Immature natural killer cell (primary cell): Measurements from ENCODE around the gene PLXNB1. TPM values are rescaled to one million over a fixed set of nuclear protein-coding genes. Genes with fewer than 3 reads are reported as not detected.

ENCODE experiments used
- DNase-seq, 3 donors: peaks; one replicate each; pipeline ENCODE4 v3.0.0; 2022; ENCODE audit warnings: mixed read lengths in 1 of 3
- H3K27ac Mint-ChIP-seq, 6 donors: one replicate each; pipeline ENCODE4 v1.8.0; 2020; ENCODE audit warnings: mixed read lengths in 6 of 6, mild to moderate bottlenecking in 5 of 6, inconsistent platforms in 4 of 6, moderate library complexity in 3 of 6
- H3K27me3 Mint-ChIP-seq, 3 donors: one replicate each; pipeline ENCODE4 v1.8.0; 2020 to 2021; ENCODE audit warnings: low read depth in 3 of 3, mild to moderate bottlenecking in 3 of 3, mixed read lengths in 3 of 3, moderate library complexity in 3 of 3, inconsistent platforms in 1 of 3
- H3K36me3 Mint-ChIP-seq, 3 donors: one replicate each; pipeline ENCODE4 v1.8.0; 2020; ENCODE audit warnings: mixed read lengths in 3 of 3, inconsistent platforms in 2 of 3, mild to moderate bottlenecking in 2 of 3
- H3K4me1 Mint-ChIP-seq, 2 donors: one replicate each; pipeline ENCODE4 v1.8.0; 2020; ENCODE audit warnings: inconsistent platforms in 2 of 2, mild to moderate bottlenecking in 2 of 2, mixed read lengths in 2 of 2, moderate library complexity in 1 of 2
- H3K4me3 Mint-ChIP-seq, 5 donors: one replicate each; pipeline ENCODE4 v1.8.0; 2020; ENCODE audit warnings: mild to moderate bottlenecking in 5 of 5, mixed read lengths in 5 of 5, inconsistent platforms in 3 of 5, moderate library complexity in 3 of 5
- H3K9me3 Mint-ChIP-seq, 6 donors: one replicate each; pipeline ENCODE4 v1.8.0; 2020; ENCODE audit warnings: mild to moderate bottlenecking in 6 of 6, mixed read lengths in 6 of 6, inconsistent platforms in 4 of 6, moderate library complexity in 3 of 6
- polyA plus RNA-seq, 3 donors: library from polyadenylated mRNA; unstranded; fragments of 300-500 nt; fragmentation: Illumina TruSeq; gene quantifications; one replicate each; pipeline ENCODE4 v1.2.3, GENCODE V29; 2021

Gene PLXNB1
- polyA plus RNA-seq, 3 donors from 2014 or later: 0.11 to 0.19 TPM; not detected in 1

DNA sequence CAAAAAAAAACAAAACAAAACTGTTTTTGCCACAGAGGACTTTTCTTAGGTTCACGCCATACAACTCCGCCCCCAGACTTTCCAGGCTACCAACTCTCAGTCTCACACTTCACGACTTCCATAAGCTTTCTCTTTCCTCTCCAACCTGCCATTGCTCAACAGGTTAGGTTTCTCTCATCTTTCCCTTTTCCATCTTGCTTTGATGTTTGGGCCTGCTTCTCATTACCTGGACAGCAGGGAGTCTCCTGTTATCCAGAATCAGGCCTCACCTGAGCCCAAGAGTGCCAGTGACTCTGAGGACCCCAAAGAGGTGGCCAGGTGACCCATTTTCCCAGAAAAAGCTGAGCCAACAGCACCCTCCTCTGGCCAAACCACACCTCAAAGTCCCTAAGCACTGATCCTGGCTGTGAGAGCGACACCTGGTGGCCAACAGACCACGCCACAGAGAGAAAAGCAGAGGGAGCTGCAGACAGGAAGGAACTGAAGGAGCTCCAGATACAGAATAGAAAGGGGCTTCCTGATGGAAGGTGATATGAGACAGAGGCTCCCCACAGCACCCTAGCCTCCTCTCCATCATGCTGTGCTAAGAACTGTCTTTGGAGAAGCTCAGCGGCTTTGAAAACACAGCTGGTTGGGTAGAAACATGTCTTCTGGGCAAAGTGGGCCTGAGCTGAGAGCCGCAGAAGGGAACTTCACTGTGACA is 6.0 kb upstream of the PLXNB1 start:
- H3K27ac Mint-ChIP-seq: no peak overlapping the region
- no peak overlapping the region for H3K4me3 Mint-ChIP-seq
- H3K36me3 Mint-ChIP-seq: peaks cover 0 to 7% (median 0%) of the 10 kb centered on the region in 3 donors
- DNase-seq: peak; percentile 79 to 81 (median 79)
- peaks cover 38 to 40% of the 10 kb centered on the region in 2 donors for H3K4me1 Mint-ChIP-seq
- H3K9me3 Mint-ChIP-seq: no peaks in the 10 kb centered on the region
- peaks cover 4 to 7% (median 6%) of the 10 kb centered on the region in 3 donors for H3K27me3 Mint-ChIP-seq

DNA sequence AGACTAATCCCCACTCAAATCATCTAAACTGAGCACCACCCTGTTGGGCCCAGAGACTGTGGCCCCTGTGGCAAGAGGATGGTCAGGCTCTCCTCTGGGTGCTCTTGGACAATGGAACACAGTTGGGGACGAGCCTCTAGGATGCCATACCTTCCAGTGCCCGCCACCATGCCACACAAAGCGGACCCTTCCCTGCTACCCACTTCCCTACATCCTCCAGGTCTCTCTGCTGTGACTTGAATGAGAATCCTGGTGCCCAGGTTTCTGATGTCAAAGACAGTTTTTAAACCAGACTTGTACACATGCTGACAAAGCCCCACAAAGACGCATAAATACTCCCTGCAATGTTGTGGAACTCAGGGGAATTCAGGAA is 5.3 kb upstream of the PLXNB1 start:
- peaks cover 0 to 6% (median 5%) of the 10 kb centered on the region in 3 donors for H3K27me3 Mint-ChIP-seq
- peak overlapping the region in 2 of 6 donors; percentile 42 to 60 for H3K27ac Mint-ChIP-seq
- H3K4me1 Mint-ChIP-seq: peaks cover 31 to 38% of the 10 kb centered on the region in 2 donors
- DNase-seq: no peak
- no peaks in the 10 kb centered on the region for H3K9me3 Mint-ChIP-seq
- H3K36me3 Mint-ChIP-seq: peaks cover 0 to 7% (median 0%) of the 10 kb centered on the region in 3 donors
- H3K4me3 Mint-ChIP-seq: no peak overlapping the region

DNA sequence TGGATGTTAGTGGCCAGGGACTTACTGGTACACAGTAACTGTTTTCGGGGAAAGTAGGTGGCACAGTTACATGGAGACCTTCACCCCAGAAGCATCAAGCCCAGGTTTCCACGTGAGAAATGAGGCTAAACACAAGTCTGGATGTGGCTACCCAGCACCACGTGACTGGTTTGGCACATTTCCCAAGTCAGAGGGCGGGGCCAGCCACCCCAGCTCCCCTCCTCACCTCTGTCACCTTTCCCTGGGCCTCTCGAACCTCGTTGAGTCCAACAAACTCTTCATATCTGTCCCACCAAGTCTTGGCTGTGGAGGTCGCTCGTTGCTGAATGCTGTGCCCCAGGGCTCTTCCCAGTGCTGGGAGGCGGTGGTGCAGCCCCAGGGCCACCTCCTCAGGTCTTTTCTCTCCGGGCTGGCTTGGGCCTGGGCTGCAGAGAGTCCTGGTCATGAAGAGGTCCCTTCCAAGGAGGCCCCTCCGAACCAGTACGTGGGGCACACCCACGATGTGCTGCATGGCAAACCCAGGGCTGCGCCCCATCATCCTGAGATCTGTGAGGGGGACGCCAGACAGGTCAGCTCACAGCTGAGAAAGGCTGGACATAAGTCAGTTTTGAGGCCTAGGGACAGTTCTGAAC is 4.8 kb upstream of the PLXNB1 start:
- peaks cover 26 to 38% of the 10 kb centered on the region in 2 donors for H3K4me1 Mint-ChIP-seq
- no peak overlapping the region for H3K4me3 Mint-ChIP-seq
- DNase-seq: no peak
- no peaks in the 10 kb centered on the region for H3K9me3 Mint-ChIP-seq
- peaks cover 0 to 7% (median 0%) of the 10 kb centered on the region in 3 donors for H3K36me3 Mint-ChIP-seq
- peaks cover 0 to 1% (median under 1%) of the 10 kb centered on the region in 3 donors for H3K27me3 Mint-ChIP-seq
- peak overlapping the region in 2 of 6 donors; percentile 18 to 58 for H3K27ac Mint-ChIP-seq

DNA sequence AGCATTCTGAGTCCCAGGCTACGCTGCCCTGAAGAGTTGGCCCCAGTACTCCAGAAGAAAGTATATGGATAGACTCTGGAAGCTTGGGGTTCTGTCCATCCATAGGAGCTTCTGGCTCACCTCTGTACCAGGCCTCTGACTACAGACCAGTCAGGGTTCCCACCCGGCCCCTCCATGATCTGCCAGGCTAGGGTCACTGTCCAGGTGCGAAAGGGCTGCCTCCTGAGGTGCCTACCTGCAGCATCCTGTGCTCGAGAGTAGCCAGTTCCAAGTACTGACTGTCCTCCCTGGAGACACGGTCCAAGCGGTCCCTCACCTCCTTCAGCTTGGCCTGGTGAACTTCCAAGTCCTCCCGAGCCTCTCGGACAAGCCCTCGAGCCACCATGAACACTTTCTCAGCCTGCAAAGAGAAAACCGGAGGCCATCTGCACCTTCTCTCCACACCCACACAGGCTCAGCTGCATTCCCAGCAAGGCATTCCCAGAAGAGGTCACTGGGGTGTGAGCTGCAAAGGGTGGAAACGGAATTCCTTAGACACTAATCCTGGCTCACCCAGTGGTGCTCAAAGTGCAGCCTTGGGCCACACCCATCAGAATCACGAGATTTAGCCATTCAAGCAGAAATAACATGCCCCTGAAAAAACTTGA is 3.7 kb upstream of the PLXNB1 start:
- Mint-ChIP-seq H3K27me3 (no peaks in the 10 kb centered on the region), H3K27ac (no peak overlapping the region), H3K36me3 (peaks cover 0 to 7% (median 0%) of the 10 kb centered on the region in 3 donors), H3K9me3 (no peaks in the 10 kb centered on the region), H3K4me1 (peaks cover 15 to 29% of the 10 kb centered on the region in 2 donors), H3K4me3 (no peak overlapping the region)
- DNase-seq: no peak

GRCh38 chr3:48432411-48433371 is 2.8 kb upstream of the PLXNB1 start:
- Mint-ChIP-seq H3K4me1 (peaks cover 13 to 26% of the 10 kb centered on the region in 2 donors), H3K36me3 (peaks cover 0 to 7% (median 0%) of the 10 kb centered on the region in 3 donors), H3K27me3 (no peaks in the 10 kb centered on the region), H3K27ac (no peak overlapping the region), H3K9me3 (no peaks in the 10 kb centered on the region), H3K4me3 (no peak overlapping the region)
- DNase-seq: peak in 1 of 3 donors; percentile 16

GRCh38 chr3:48431224-48432029 is 1.5 kb upstream of the PLXNB1 start:
- Mint-ChIP-seq H3K4me3 (peak overlapping the region; percentile 63 to 83 (median 76)), H3K4me1 (peaks cover 13 to 24% of the 10 kb centered on the region in 2 donors), H3K9me3 (no peaks in the 10 kb centered on the region), H3K27me3 (peaks cover 2 to 4% (median 3%) of the 10 kb centered on the region in 3 donors), H3K36me3 (peaks cover 0 to 7% (median 0%) of the 10 kb centered on the region in 3 donors), H3K27ac (peak overlapping the region in 2 of 6 donors; percentile 20 to 34)
- no peak for DNase-seq

GRCh38 chr3:48430708-48431101 is 819 bp upstream of the PLXNB1 start:
- Mint-ChIP-seq H3K36me3 (peaks cover 0 to 7% (median 0%) of the 10 kb centered on the region in 3 donors), H3K27me3 (peaks cover 2 to 4% (median 3%) of the 10 kb centered on the region in 3 donors), H3K9me3 (no peaks in the 10 kb centered on the region), H3K4me3 (peak overlapping the region; percentile 63 to 83 (median 76)), H3K27ac (peak overlapping the region in 3 of 6 donors; percentile 20 to 40 (median 34)), H3K4me1 (peaks cover 13 to 24% of the 10 kb centered on the region in 2 donors)
- DNase-seq: no peak

DNA sequence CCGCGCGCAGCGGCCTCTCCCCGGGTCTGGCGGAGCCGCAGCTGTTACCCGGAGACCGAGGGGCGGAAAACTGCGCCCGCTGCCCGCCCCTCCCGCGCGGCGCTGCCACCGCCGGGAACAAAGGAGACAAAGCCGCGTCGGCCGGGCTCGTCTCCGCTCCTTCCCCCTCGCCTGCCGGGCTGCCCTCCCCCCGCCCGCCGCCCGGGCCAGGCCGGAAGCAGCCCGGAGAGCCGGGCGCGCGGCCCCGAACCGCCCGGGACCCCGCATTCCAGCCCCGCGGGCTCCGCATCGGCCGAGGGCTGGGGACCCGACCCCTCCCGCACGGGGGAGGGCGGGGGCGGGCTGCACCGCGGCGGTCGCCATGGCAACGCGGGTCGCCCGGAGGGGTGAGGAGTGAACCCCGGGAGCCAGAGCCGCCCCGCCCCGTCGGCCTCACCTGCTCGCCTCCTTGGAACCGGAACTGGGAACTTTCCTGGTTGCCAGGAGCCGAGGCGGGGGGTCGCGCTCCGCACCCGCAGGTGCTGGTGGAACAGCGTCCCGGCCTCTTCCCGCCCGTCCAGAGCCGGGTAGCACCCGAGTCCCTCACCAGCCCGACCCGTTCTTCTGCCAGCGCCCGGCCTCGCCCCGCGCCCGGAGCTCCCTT is 448 bp downstream of the PLXNB1 start:
- H3K36me3 Mint-ChIP-seq: peaks cover 0 to 7% (median 0%) of the 10 kb centered on the region in 3 donors
- no peaks in the 10 kb centered on the region for H3K9me3 Mint-ChIP-seq
- peaks cover 2 to 4% (median 3%) of the 10 kb centered on the region in 3 donors for H3K27me3 Mint-ChIP-seq
- H3K27ac Mint-ChIP-seq: peak overlapping the region in 2 of 6 donors; percentile 24 to 34
- DNase-seq: peak; percentile 48 to 58 (median 48)
- peak overlapping the region; percentile 63 to 83 (median 76) for H3K4me3 Mint-ChIP-seq
- H3K4me1 Mint-ChIP-seq: peaks cover 11 to 20% of the 10 kb centered on the region in 2 donors

GRCh38 chr3:48428572-48429316 is 1.1 kb downstream of the PLXNB1 start:
- peaks cover 2 to 4% (median 3%) of the 10 kb centered on the region in 3 donors for H3K27me3 Mint-ChIP-seq
- H3K27ac Mint-ChIP-seq: peak overlapping the region in 1 of 6 donors; percentile 34
- H3K4me1 Mint-ChIP-seq: peaks cover 5 to 17% of the 10 kb centered on the region in 2 donors
- no peak for DNase-seq
- peak overlapping the region; percentile 53 to 70 (median 63) for H3K4me3 Mint-ChIP-seq
- H3K9me3 Mint-ChIP-seq: no peaks in the 10 kb centered on the region
- peaks cover 0 to 7% (median 0%) of the 10 kb centered on the region in 3 donors for H3K36me3 Mint-ChIP-seq

- peaks cover 0 to 7% (median 0%) of the 10 kb centered on the region in 3 donors for H3K36me3 Mint-ChIP-seq
- peak overlapping the region in 2 of 6 donors; percentile 34 to 35 for H3K27ac Mint-ChIP-seq
- no peak for DNase-seq
- H3K27me3 Mint-ChIP-seq: peaks cover 2 to 4% (median 3%) of the 10 kb centered on the region in 3 donors
- peaks cover 5 to 17% of the 10 kb centered on the region in 2 donors for H3K4me1 Mint-ChIP-seq
- H3K9me3 Mint-ChIP-seq: no peaks in the 10 kb centered on the region
- peak overlapping the region; percentile 53 to 70 (median 63) for H3K4me3 Mint-ChIP-seq
These were observed 1.8 kb downstream of the PLXNB1 start for GRCh38 chr3:48428088-48428571.

DNA sequence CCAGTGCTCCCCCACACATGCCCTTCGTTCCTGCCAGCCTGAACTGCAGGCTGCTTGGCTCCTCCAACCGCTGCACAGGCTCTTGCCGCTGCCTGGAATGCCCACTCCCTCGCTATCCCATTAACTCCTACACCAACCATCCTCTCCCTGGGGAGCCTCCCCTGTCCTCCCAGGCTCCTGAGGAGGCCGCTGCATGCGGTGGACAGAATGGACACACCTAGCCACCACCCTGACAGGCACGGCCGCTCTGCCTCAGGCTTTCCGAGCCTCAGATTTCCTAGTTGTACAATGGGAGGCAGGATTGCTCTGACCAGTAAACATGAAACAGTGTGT is 2.3 kb downstream of the PLXNB1 start:
- no peak overlapping the region for H3K27ac Mint-ChIP-seq
- no peaks in the 10 kb centered on the region for H3K9me3 Mint-ChIP-seq
- H3K4me3 Mint-ChIP-seq: peak overlapping the region; percentile 53 to 70 (median 63)
- DNase-seq: no peak
- H3K27me3 Mint-ChIP-seq: peaks cover 3 to 4% (median 4%) of the 10 kb centered on the region in 3 donors
- peaks cover 0 to 7% (median 0%) of the 10 kb centered on the region in 3 donors for H3K36me3 Mint-ChIP-seq
- peaks cover 5 to 17% of the 10 kb centered on the region in 2 donors for H3K4me1 Mint-ChIP-seq
